Osteocyte (in vitro differentiated cells): ENCODE data around the gene AMDHD2. TPM values are rescaled to one million over a fixed set of nuclear protein-coding genes. Genes with fewer than 3 reads are reported as not detected.
"Not testable (repeated sequence)": the region's sequence is repeated elsewhere in the genome, so short reads cannot be mapped to it uniquely, and the experiment has no call there.

Source experiments
- DNase-seq: peaks from one replicate; pipeline ENCODE4 v3.0.0; 2021; ENCODE audit warnings: mixed read lengths; ENCODE audit not compliant: unreplicated experiment; ENCODE audit errors: extremely low spot score
- H3K27ac Mint-ChIP-seq: one replicate; pipeline ENCODE4 v1.8.0; 2021; ENCODE audit warnings: mild to moderate bottlenecking, mixed read lengths; ENCODE audit not compliant: unreplicated experiment
- H3K27me3 Mint-ChIP-seq: one replicate; pipeline ENCODE4 v1.8.0; 2021; ENCODE audit warnings: mixed read lengths; ENCODE audit not compliant: unreplicated experiment
- H3K36me3 Mint-ChIP-seq: one replicate; pipeline ENCODE4 v1.8.0; 2021; ENCODE audit warnings: mixed read lengths; ENCODE audit not compliant: unreplicated experiment
- H3K4me1 Mint-ChIP-seq: one replicate; pipeline ENCODE4 v1.8.0; 2021; ENCODE audit warnings: mixed read lengths; ENCODE audit not compliant: unreplicated experiment
- H3K4me3 Mint-ChIP-seq: one replicate; pipeline ENCODE4 v1.8.0; 2021; ENCODE audit warnings: mild to moderate bottlenecking, moderate library complexity, mixed read lengths; ENCODE audit not compliant: unreplicated experiment
- H3K9me3 Mint-ChIP-seq: one replicate; pipeline ENCODE4 v1.8.0; 2021; ENCODE audit warnings: mixed read lengths; ENCODE audit not compliant: unreplicated experiment
- CTCF ChIP-seq: fragments of 200-600 bp; sonication (generic); IDR thresholded peaks from 2 replicates; pipeline ENCODE4 v1.5.0; 2021; ENCODE audit warnings: antibody characterized with exemption, mild to moderate bottlenecking, moderate library complexity
- microRNA-seq: library from miRNA; unstranded; fragments of <30 nt; microRNA quantifications from one replicate; pipeline ENCODE4 v1.1.0, GENCODE V29; 2020; ENCODE audit not compliant: unreplicated experiment
- total RNA-seq: library from RNA; stranded (reverse); gene quantifications from 2 replicates; pipeline ENCODE4 v1.2.1, GENCODE V29; 2021

The AMDHD2 gene
- total RNA-seq, 1 donor from 2014 or later, result 56.6 TPM

- not testable (repeated sequence) for DNase-seq, H3K27me3 Mint-ChIP-seq, H3K36me3 Mint-ChIP-seq, H3K4me1 Mint-ChIP-seq, H3K9me3 Mint-ChIP-seq, H3K4me3 Mint-ChIP-seq, H3K27ac Mint-ChIP-seq
These were observed 58.7 kb downstream of the AMDHD2 start for GRCh38 chr16:2578905-2579304.

GRCh38 chr16:2580143-2580542 is 60.0 kb downstream of the AMDHD2 start:
- not testable (repeated sequence) for H3K27ac Mint-ChIP-seq, DNase-seq, H3K36me3 Mint-ChIP-seq, H3K4me1 Mint-ChIP-seq, H3K27me3 Mint-ChIP-seq, H3K9me3 Mint-ChIP-seq, H3K4me3 Mint-ChIP-seq
- TF ChIP-seq CTCF, result peak; percentile 34

- H3K4me3 Mint-ChIP-seq, H3K4me1 Mint-ChIP-seq, H3K27ac Mint-ChIP-seq, H3K9me3 Mint-ChIP-seq, DNase-seq, H3K27me3 Mint-ChIP-seq, H3K36me3 Mint-ChIP-seq: not testable (repeated sequence)
These were observed 60.6 kb downstream of the AMDHD2 start for GRCh38 chr16:2580818-2581217.

Small RNAs within 50 kb of the gene (microRNA-seq; reads per million reads assigned to microRNA genes)
- not detected for gene MIR3178

Other genes with a start within 250 kb of the AMDHD2 start
- gene ABCA3, start 179.6 kb upstream of the AMDHD2 start, total RNA-seq, result 20.4 and 21.0 TPM in 2 replicates
- 8.0 and 10.0 TPM in 2 replicates for gene CCNF, start 90.9 kb upstream of the AMDHD2 start, total RNA-seq
- 4.4 and 6.7 TPM in 2 replicates for gene TEDC2, start 60.3 kb upstream of the AMDHD2 start, total RNA-seq
- gene NTN3, start 49.1 kb upstream of the AMDHD2 start, total RNA-seq, result 1.4 and 1.8 TPM in 2 replicates
- 15.4 and 17.4 TPM in 2 replicates for gene TBC1D24, start 45.2 kb upstream of the AMDHD2 start, total RNA-seq
- 208 and 211 TPM in 2 replicates for gene ATP6V0C, start 6.4 kb upstream of the AMDHD2 start, total RNA-seq
- gene CEMP1, start 11.0 kb downstream of the AMDHD2 start, total RNA-seq, result not detected in 2 replicates
- 44.9 and 45.8 TPM in 2 replicates for gene PDPK1, start 17.6 kb downstream of the AMDHD2 start, total RNA-seq
- 28.0 and 28.1 TPM in 2 replicates for gene KCTD5, start 162.2 kb downstream of the AMDHD2 start, total RNA-seq
- gene PRSS27, start 199.9 kb downstream of the AMDHD2 start, total RNA-seq, result 4.2 and 5.5 TPM in 2 replicates
- gene SRRM2, start 232.3 kb downstream of the AMDHD2 start, total RNA-seq, result 536 and 572 TPM in 2 replicates